Breast epithelium (tissue), 3 donors: ENCODE data around the gene TNFRSF6B. TPM values are rescaled to one million over a fixed set of nuclear protein-coding genes. Genes with fewer than 3 reads are reported as not detected.

ENCODE experiments used
- total RNA-seq, 3 donors: library from RNA; depleted of rRNA; stranded (reverse); fragments of >200 nt; gene quantifications; one replicate each; pipeline ENCODE4 v1.1.0, GENCODE V29; 2016

TNFRSF6B gene
- total RNA-seq, 3 donors from 2014 or later = 2.8 to 40.0 (median 7.4) TPM

Other genes starting within 250 kb of the TNFRSF6B start
- gene KCNQ2, start 224.0 kb upstream of the TNFRSF6B start, total RNA-seq = not detected
- 10 to 100 TPM in 1 of 3 donors, 1 to 10 TPM in 1, under 1 TPM in 1; 0.48 to 20.6 (median 4.8) TPM for gene EEF1A2, start 197.6 kb upstream of the TNFRSF6B start, total RNA-seq
- 100 to 1,000 TPM in 2 of 3 donors, 10 to 100 TPM in 1; 71.8 to 151 (median 133) TPM for gene PPDPF, start 175.9 kb upstream of the TNFRSF6B start, total RNA-seq
- gene PTK6, start 159.3 kb upstream of the TNFRSF6B start, total RNA-seq = 1 to 10 TPM in 1 of 3 donors, under 1 TPM in 2; 0.16 to 2.3 (median 0.88) TPM
- gene SRMS, start 148.9 kb upstream of the TNFRSF6B start, total RNA-seq = under 1 TPM in 2 of 3 donors, not detected in 1; 0.59 to 0.66 TPM
- gene FNDC11, start 142.5 kb upstream of the TNFRSF6B start, total RNA-seq = under 1 TPM; 0.29 to 0.33 (median 0.32) TPM
- 10 to 100 TPM in 2 of 3 donors, 1 to 10 TPM in 1; 9.9 to 22.6 (median 20.3) TPM for gene HELZ2, start 122.4 kb upstream of the TNFRSF6B start, total RNA-seq
- gene GMEB2, start 69.6 kb upstream of the TNFRSF6B start, total RNA-seq = 10 to 100 TPM in 2 of 3 donors, 1 to 10 TPM in 1; 6.6 to 11.0 (median 10.2) TPM
- gene STMN3, start 43.2 kb upstream of the TNFRSF6B start, total RNA-seq = 10 to 100 TPM; 11.8 to 19.6 (median 17.7) TPM
- 10 to 100 TPM; 12.5 to 22.3 (median 15.1) TPM for gene RTEL1, start 38.3 kb upstream of the TNFRSF6B start, total RNA-seq
- gene ARFRP1, start 11.3 kb downstream of the TNFRSF6B start, total RNA-seq = 10 to 100 TPM; 30.7 to 41.0 (median 32.3) TPM
- 10 to 100 TPM; 17.6 to 26.9 (median 24.9) TPM for gene ZGPAT, start 11.4 kb downstream of the TNFRSF6B start, total RNA-seq
- gene LIME1, start 40.0 kb downstream of the TNFRSF6B start, total RNA-seq = 10 to 100 TPM in 2 of 3 donors, 1 to 10 TPM in 1; 7.0 to 16.7 (median 12.0) TPM
- gene SLC2A4RG, start 43.1 kb downstream of the TNFRSF6B start, total RNA-seq = 10 to 100 TPM; 22.9 to 58.9 (median 36.9) TPM
- gene ZBTB46, start 134.6 kb downstream of the TNFRSF6B start, total RNA-seq = 10 to 100 TPM in 2 of 3 donors, 1 to 10 TPM in 1; 8.2 to 18.7 (median 10.7) TPM
- not detected for gene ABHD16B, start 164.8 kb downstream of the TNFRSF6B start, total RNA-seq
- gene TPD52L2, start 168.6 kb downstream of the TNFRSF6B start, total RNA-seq = 100 to 1,000 TPM in 1 of 3 donors, 10 to 100 TPM in 2; 75.1 to 146 (median 84.2) TPM
- gene DNAJC5, start 198.5 kb downstream of the TNFRSF6B start, total RNA-seq = 10 to 100 TPM; 31.1 to 37.9 (median 37.0) TPM